ENCODE results near the gene ROR2. TPM values are rescaled to one million over a fixed set of nuclear protein-coding genes. Genes with fewer than 3 reads are reported as not detected.

ROR2 gene
- total RNA-seq, 1 experiment from 2014 or later = not detected

- TF ChIP-seq EZH2 (IDR thresholded peaks at IDR 0.05; ENCODE audit: low read length, unreplicated experiment) (no peak), EZH2phosphoT487 (IDR thresholded peaks at IDR 0.05; ENCODE audit: borderline replicate concordance, low read length) (no peak), CTCF (conservative IDR thresholded peaks at IDR 0.05; ENCODE audit: low read depth, low read length) (no peak)
- H3K9ac ChIP-seq (ENCODE audit: low read length) = no peak overlapping the region
- ChIA-PET POLR2A (ENCODE audit: unreplicated experiment) (no interaction called here), CTCF (no interaction called here)
- H3K4me2 ChIP-seq (ENCODE audit: low read length) = no peak overlapping the region
- peaks cover 4% of the 10 kb centered on the region; the same call in 1 of the 2 replicates for H3K27me3 ChIP-seq (ENCODE audit: low read length)
- H3K36me3 ChIP-seq (ENCODE audit: low read depth, low read length) = no peaks in the 10 kb centered on the region
- intact Hi-C loops (cut with micrococcal nuclease) = no loop called here
- no peak overlapping the region for H2AFZ ChIP-seq (ENCODE audit: low read length)
- H3K9me3 ChIP-seq (ENCODE audit: low read length) = no peaks in the 10 kb centered on the region
- DNase-seq = no peak
- no peaks in the 10 kb centered on the region for H3K79me2 ChIP-seq (ENCODE audit: low read length)
- no TSS peak for BruUV-seq (replicated peaks)
- H3F3A ChIP-seq (ENCODE audit: low read length, unreplicated experiment) = no peaks in the 10 kb centered on the region
- no peaks in the 10 kb centered on the region for H3K9me2 ChIP-seq (replicated peaks; ENCODE audit: low read length)
- no peak for ATAC-seq
- no peak overlapping the region for H3K27ac ChIP-seq (ENCODE audit: low read length)
- H4K20me1 ChIP-seq (ENCODE audit: low read length) = no peaks in the 10 kb centered on the region
- H3K4me3 ChIP-seq (ENCODE audit: low read length) = no peak overlapping the region
- no peaks in the 10 kb centered on the region for H3K4me1 ChIP-seq (ENCODE audit: insufficient read depth, low read length)
Observed at GRCh38 chr9:91803970-91804752, 145.9 kb downstream of the ROR2 start.

GRCh38 chr9:91803151-91803940 is 146.7 kb downstream of the ROR2 start:
- Histone ChIP-seq H3K4me1 (ENCODE audit: insufficient read depth, low read length) (no peaks in the 10 kb centered on the region), H3K36me3 (ENCODE audit: low read depth, low read length) (no peaks in the 10 kb centered on the region), H3K27me3 (ENCODE audit: low read length) (peaks cover 4% of the 10 kb centered on the region; the same call in 1 of the 2 replicates), H3K79me2 (ENCODE audit: low read length) (no peaks in the 10 kb centered on the region), H2AFZ (ENCODE audit: low read length) (no peak overlapping the region), H4K20me1 (ENCODE audit: low read length) (no peaks in the 10 kb centered on the region), H3F3A (ENCODE audit: low read length, unreplicated experiment) (no peaks in the 10 kb centered on the region), H3K9ac (ENCODE audit: low read length) (no peak overlapping the region), H3K4me2 (ENCODE audit: low read length) (no peak overlapping the region), H3K27ac (ENCODE audit: low read length) (no peak overlapping the region), H3K9me3 (ENCODE audit: low read length) (no peaks in the 10 kb centered on the region), H3K4me3 (ENCODE audit: low read length) (no peak overlapping the region), H3K9me2 (replicated peaks; ENCODE audit: low read length) (no peaks in the 10 kb centered on the region)
- intact Hi-C loops (cut with micrococcal nuclease) = no loop called here
- DNase-seq = no peak
- ChIA-PET CTCF (no interaction called here), POLR2A (ENCODE audit: unreplicated experiment) (no interaction called here)
- no peak for ATAC-seq
- TF ChIP-seq EZH2 (IDR thresholded peaks at IDR 0.05; ENCODE audit: low read length, unreplicated experiment) = no peak
- no TSS peak for BruUV-seq (replicated peaks)

- intact Hi-C loops (cut with micrococcal nuclease) = no loop called here
Observed at GRCh38 chr9:91802391-91802790, 147.6 kb downstream of the ROR2 start.

More at GRCh38 chr9:91802391-91802790, 147.6 kb downstream of the ROR2 start:
- Histone ChIP-seq H3K27me3 (ENCODE audit: low read length) (peaks cover 4% of the 10 kb centered on the region; the same call in 1 of the 2 replicates), H4K20me1 (ENCODE audit: low read length) (no peaks in the 10 kb centered on the region), H2AFZ (ENCODE audit: low read length) (no peak overlapping the region), H3K9ac (ENCODE audit: low read length) (no peak overlapping the region), H3K4me3 (ENCODE audit: low read length) (no peak overlapping the region), H3K27ac (ENCODE audit: low read length) (no peak overlapping the region), H3F3A (ENCODE audit: low read length, unreplicated experiment) (no peaks in the 10 kb centered on the region), H3K4me1 (ENCODE audit: insufficient read depth, low read length) (no peaks in the 10 kb centered on the region), H3K79me2 (ENCODE audit: low read length) (no peaks in the 10 kb centered on the region), H3K9me3 (ENCODE audit: low read length) (no peaks in the 10 kb centered on the region), H3K9me2 (replicated peaks; ENCODE audit: low read length) (no peaks in the 10 kb centered on the region), H3K4me2 (ENCODE audit: low read length) (no peak overlapping the region), H3K36me3 (ENCODE audit: low read depth, low read length) (no peaks in the 10 kb centered on the region)
- ChIA-PET CTCF (no interaction called here), POLR2A (ENCODE audit: unreplicated experiment) (no interaction called here)
- no TSS peak for BruUV-seq (replicated peaks)
- no peak for DNase-seq
- ATAC-seq = no peak
- TF ChIP-seq CTCF (conservative IDR thresholded peaks at IDR 0.05; ENCODE audit: low read depth, low read length) (no peak), EZH2 (IDR thresholded peaks at IDR 0.05; ENCODE audit: low read length, unreplicated experiment) (no peak), EZH2phosphoT487 (IDR thresholded peaks at IDR 0.05; ENCODE audit: borderline replicate concordance, low read length) (no peak)

All from PC-3 (cell line).